Sciatic nerve (tissue), 2 donors: ENCODE data around the gene UBE2D1. TPM values are rescaled to one million over a fixed set of nuclear protein-coding genes. Genes with fewer than 3 reads are reported as not detected.
A peak's percentile ranks its signal among the peaks of the same experiment; 100 is the strongest.

ENCODE experiments used
- ATAC-seq: fragments of 200-7000 bp; cut with Tn5 transposase; one replicate; pipeline ENCODE4 v1.9.1; 2020; ENCODE audit warnings: mild to moderate bottlenecking, moderate library complexity
- DNase-seq: peaks from one replicate; pipeline ENCODE4 v3.0.0-alpha.2; 2020; ENCODE audit warnings: low spot score
- intact Hi-C: fragments of 100-400 bp; cut with DNase I; formaldehyde crosslinking; loops from one replicate; pipeline ENCODE4 v1.14.2; 2022
- total RNA-seq: library from RNA; stranded (reverse); fragmentation: NEBNext Ultra II Directional; extraction: Animal tissue kit (Norgen Biotek cat#: 25700); gene quantifications from one replicate; pipeline ENCODE4 v1.2.1, GENCODE V29; 2021
- donor health status: DM: no; HTN: no; CAD: no.
- donor health status: DM: no; HTN: no; CAD: no.

UBE2D1 gene
- 16.8 TPM for total RNA-seq

DNA sequence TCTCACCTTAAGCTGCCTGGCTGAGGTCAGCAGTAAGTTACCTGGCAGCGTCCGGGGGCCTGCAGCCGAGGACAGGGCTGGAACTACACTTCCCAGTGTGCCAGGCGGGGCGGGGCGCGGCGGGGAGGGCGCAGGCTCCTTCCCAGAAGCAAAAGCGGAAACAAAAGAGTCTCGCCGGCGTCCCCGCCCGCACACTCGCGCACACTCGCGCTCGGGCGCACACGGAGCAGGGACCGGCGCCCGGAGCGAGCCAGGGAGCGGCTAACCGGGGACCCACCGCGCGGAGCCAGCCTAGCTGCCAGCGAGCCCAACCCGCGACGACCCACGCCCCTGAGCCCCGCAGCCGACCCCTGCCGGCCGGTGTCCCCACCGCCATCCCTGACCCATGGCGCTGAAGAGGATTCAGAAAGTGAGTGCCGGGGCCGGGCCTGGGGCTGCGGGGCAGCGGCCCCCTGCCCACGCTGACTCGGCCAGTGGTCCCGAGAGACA, at the start of gene UBE2D1:
UBE2D1 (plus strand) TSS at position 190 of the 489 bp plus-strand sequence; CDS start at position 386, 196 bp downstream.
- DNase-seq (peak; percentile 94), ATAC-seq (peak; percentile 98)

DNA sequence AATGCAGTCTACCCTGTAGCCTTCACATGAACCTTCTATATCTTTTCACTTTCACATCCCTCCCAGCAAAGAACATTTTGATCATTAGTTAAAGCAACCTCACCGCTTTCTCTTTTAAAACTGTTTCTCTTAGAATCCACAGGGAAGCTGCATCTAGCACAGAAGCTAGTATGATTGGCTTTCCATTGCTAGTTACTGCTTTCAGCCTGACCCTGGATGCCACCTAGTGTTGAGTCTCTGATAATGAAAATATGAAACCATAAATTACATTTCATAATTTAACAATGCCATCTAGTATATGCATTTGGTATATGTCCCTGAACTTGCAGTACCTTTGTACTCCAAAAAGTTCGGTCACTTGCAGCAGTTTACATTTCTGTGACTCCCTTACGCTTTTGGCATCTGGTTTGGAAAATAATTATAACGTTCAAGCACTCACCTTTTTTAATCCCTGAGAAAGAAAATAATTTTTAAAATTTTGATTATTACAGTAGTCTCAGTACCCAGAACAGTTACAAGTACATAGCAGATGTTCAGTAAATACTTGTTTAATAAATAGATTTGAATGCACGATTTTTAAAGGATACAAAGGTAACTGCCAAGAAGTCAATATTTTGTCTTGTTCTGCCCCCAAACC, 43.1 kb upstream of the UBE2D1 start:
- intact Hi-C loops = loop anchor here (5.0 kb wide), 1 partner anchor 114 kb away; no protein-coding TSS in a partner anchor
- DNase-seq (no peak), ATAC-seq (peak; percentile 79)

More for the DNA sequence above, at the start of gene UBE2D1:
- intact Hi-C loops = no loop called here

DNA sequence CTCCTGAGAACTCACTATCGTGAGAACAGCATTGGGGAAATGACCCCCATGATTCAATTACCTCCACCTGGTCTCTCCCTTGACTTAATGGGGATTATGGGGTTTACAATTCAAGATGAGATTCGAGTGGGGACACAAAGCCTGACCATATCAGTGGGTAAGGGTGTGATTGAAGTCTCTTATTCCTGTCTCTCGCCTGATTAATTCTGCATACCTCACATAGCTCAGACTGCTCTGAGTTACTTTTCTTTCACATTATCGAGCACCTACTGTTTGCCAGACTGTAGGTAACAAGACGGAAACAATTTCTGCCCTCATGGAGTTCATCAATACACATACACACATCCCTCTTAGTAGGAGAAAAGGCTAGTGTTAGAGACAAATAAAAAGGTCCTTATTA, 40.8 kb upstream of the UBE2D1 start:
- ATAC-seq (no peak), DNase-seq (no peak)
- intact Hi-C loops = loop anchor here (5.0 kb wide), 1 partner anchor 117 kb away; no protein-coding TSS in a partner anchor

DNA sequence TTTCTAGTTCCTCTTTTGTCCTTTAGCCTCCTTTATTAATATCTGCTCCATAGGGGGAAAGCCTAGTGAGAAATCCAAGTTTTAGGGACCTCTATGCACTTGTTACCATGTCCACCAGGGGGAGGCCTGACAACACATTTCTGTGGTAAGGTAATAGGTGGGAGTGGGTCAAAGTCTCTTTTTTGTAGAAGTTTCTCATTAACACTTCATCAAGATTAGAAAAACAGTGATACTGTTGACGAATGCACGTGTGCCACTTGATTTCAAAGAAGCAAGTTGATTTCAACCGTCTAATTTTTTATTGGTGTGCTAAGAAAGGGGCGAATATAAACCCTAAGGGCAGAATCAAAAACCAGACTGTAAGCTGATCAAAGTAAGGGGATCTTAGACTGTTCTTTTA, 35.2 kb upstream of the UBE2D1 start:
- peak; percentile 74 for DNase-seq
- intact Hi-C loops = no loop called here
- ATAC-seq = peak; percentile 66

DNA sequence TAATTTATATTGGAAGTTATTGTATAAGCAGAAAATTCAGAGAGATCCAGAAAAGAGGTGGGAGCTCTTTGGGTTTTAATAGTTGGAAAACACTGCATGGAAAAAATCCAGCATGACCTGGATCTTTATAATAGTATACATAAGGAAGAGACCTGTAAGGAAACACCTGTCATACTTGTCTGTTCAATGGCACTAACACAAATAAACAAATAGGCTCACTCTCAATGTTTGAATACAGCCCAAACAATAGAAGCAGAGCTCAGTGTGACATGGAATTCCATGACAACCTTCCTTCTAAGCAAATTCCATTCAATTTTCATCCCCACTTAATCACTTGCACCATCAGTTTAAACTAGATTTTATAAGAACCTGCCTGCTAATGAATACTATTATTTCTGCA, 34.1 kb upstream of the UBE2D1 start:
- DNase-seq (no peak), ATAC-seq (no peak)
- intact Hi-C loops = no loop called here

DNA sequence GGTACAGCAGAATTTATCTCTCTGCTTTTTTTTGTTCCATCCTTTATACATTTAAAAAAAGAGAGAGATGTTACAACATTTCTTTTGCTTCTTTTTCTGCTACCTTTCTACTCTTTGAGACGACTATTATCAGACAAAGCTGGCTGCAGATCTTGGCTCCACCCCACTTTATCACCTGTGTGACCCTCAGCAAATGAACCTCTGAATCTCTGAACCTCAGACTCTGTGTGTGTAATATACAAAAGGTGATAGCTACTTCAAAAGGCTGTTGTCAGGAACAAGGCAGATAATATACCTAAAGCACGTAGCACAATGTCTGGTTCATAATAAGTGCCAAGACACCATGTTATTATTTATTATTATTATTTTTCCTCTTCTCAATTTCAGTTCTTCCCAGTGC, 32.6 kb upstream of the UBE2D1 start:
- DNase-seq (no peak), ATAC-seq (no peak)
- intact Hi-C loops = no loop called here

DNA sequence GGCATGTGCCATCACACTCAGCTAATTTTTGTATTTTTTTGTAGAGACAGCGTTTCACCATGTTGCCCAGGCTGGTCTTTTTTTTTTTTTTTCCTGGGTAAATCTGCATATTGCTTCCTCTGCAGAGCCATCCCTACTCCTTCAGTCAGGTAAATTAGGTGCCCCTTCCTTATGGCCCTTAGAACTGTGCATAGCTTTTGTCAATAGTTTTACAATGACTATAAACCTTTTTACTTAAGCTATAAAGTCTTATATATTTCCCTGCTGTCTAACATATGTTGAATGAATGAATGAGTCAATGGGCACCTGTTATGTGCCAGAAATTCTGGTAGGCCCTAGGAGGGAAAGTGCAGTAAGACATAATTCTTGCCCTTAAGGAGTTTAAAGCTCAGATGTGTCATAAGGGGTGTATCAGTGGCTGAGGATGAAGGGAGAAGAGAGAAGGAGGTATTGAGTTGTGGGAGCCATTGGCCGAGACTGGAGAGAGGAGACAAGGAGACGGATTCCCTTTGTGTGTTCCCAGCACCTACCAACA, 30.6 kb upstream of the UBE2D1 start:
- intact Hi-C loops = no loop called here
- ATAC-seq (no peak), DNase-seq (no peak)

DNA sequence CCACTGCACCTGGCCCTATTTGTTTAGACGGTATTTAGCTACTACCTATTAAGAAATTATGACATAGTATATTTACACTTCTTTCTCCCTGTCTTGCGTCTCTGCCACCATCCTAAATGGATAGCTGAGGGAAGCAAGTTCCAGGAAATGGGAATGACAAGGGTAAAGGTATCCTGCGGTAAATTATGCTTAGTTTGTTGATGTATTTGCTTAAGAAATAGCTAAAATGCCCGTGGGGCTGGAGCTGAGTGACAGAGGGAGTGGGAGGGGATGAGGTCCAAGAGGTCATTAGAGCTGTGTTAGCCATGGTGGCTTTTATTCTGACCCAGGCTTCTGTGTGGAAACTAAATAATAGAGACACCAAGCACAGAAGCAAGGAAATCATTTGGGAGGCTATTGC, 29.0 kb upstream of the UBE2D1 start:
- intact Hi-C loops = no loop called here
- ATAC-seq (no peak), DNase-seq (no peak)

DNA sequence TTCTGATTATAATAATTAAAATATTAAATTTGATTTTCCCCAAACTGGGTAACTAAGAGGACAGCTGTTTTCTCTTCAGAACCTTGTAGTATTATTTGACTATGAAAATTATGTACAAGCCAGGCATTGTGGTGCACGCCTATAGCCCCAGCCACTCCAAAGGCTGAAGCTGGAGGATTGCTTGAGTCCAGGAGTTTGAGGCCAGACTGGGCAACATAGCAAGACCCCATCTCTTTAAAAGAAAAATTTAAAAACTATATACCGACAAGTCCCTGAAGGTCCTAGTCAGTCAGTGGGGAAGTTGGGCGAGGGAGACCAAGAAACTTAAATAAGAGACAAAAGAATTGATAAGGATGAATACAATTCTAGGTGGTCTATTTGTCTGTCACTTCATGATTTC, 27.1 kb upstream of the UBE2D1 start:
- ATAC-seq (no peak), DNase-seq (no peak)
- intact Hi-C loops = no loop called here

DNA sequence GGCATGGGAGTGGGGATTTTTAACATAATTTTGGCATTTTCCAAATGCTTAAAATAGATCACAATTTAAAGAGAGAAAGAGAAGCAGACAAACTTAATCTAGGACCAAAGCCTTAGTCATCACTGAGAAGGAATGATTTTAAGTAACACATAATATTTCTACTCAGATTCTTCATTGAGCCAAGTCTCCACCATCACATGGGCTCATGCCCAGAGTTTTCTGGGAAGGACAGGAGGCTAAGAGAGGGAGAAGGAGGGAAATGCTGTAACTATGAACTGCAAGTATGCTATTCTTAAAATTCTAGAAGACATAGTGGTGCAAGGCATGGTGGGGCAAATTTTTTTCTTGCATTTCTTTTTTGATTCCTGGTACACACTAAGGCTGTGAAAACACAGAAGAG, 23.8 kb upstream of the UBE2D1 start:
- intact Hi-C loops = no loop called here
- ATAC-seq (no peak), DNase-seq (no peak)

DNA sequence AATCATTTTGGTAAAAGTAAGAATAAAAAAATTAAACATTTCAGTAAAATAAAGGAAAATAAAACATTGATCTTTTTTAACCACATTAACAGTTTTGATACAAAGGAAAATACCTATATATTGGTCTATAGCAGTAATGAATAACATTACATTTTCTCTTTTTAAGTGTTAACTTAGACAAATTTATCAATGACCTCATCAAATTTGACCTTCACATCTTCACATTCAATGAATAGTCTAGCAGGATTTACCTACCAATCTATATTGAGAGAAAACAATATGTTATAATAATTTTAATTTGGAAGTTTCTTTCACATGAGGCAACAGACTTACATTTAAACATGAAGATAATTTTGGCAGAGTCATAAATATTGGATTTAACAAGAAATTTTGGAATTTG, 17.9 kb upstream of the UBE2D1 start:
- DNase-seq (no peak), ATAC-seq (no peak)
- intact Hi-C loops = no loop called here

DNA sequence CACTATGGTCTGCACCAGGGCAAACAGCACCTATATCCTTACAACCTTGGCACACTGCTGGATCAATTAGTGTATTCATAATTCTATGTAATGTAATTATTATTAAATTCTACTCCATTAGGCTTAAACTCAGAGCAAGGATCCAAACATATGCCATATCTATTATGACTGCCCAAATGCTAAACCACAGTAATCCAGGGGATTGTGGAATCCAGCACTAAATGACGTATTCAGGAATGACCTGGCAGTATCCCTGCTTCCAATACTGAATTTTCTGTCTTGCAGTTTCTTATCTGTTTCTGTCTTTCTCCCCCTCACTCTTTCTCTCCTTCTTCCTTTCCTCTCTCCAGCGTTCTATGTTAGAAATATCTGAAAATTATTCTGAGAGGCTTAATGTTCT, 16.5 kb upstream of the UBE2D1 start:
- intact Hi-C loops = no loop called here
- ATAC-seq = no peak
- DNase-seq = no peak

DNA sequence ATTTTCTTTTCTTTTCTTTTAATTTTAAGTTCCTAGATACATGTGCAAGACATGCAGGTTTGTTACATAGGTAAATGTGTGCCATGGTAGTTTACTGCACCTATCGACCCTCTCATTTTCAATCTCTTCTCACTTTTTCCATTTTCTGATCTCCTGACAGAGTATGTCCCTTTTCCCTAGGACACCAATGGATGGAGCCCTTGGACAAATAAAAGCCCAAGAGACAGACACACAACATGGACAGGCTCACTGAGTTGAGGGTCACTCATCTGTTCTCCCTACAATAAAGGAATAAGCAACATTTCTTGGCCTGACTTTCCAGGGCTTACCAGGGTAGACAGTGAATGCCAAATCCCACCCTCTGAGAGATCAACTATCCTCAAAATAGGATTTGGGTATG, 15.2 kb upstream of the UBE2D1 start:
- intact Hi-C loops = no loop called here
- no peak for ATAC-seq
- no peak for DNase-seq

DNA sequence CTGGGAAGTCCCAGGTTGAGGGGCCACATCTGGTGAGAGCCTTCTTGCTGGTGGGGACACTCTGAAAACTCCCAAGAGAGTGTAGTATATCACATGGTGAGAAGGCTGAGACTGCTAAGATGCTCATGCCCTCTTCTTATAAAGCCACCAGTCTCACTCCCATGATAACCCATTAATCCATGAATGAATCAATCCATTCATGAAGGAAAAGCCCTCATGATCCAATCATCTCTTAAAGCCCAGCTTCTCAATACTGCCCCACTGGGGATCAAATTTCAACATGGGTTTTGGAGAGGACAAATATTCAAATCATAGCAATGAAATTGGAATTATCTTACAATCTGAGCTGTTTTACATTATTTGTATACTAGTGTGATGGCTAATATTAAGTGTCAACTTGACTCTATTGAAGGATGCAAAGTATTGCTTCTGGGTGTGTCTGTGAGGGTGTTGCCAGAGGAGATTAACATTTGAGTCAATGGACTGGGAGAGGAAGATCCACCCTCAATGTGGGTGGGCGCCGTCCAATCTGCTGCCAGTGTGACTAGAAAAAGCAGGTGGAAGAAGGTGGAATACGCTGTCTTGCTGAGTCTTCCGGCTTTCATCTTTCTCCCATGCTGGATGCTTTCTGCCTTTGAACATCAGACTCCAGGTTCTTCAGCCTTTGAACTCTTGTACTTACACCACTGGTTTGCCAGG, 14.3 kb upstream of the UBE2D1 start:
- intact Hi-C loops = no loop called here
- no peak for DNase-seq
- no peak for ATAC-seq

DNA sequence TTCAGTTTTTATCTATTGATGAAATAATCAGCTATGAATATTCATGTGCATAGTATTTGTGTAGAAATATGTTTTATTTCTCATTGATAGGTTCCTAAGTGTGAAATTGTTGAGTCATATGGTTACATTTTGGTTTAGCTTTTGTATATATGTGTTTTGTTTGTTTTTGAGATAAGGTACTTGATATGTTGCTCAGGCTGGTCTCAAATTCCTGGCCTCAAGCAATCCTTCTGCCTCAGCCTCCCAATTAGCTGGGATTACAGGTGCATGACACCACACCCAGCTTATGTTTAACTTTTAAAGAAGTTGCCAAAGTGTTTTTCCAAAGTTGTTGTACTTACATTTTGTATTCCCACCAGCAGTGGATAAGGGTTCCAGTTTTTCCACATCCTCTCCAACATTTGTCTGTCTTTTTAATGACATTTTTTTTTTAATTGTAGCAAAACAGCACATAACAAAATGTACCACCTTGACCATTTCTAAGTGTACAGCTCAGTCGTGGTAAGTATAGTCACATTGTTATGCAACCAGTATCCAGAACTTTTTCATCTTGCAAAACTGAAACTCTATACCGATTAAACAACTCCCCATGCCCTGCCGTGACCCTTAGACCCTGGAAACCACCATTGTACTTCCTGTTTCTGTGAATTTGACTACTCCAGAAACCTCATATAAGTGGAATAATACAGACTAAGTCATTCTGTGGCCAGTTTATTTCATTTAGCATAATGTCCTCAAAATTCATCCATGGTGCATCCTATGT, 12.6 kb upstream of the UBE2D1 start:
- ATAC-seq (peak; percentile 13), DNase-seq (no peak)
- intact Hi-C loops = no loop called here

DNA sequence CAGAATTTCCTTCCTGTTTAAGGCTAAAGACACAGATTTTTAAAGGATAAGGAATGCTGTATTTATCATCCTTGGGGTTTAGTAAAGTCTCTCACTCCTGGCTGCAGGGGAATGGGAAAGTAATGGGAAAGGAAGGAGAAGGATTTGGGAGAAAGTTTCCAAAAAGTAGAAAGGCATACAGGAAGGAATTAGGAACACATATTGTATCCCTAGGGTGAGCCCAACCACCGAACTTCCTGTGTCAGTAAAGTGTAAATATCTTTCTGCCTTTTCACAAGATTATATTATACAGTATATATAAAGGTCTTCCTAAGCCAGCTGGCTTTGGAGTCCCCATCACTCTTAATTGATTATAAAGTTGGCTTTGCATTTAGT, 12.0 kb upstream of the UBE2D1 start:
- DNase-seq (no peak), ATAC-seq (no peak)
- intact Hi-C loops = no loop called here

DNA sequence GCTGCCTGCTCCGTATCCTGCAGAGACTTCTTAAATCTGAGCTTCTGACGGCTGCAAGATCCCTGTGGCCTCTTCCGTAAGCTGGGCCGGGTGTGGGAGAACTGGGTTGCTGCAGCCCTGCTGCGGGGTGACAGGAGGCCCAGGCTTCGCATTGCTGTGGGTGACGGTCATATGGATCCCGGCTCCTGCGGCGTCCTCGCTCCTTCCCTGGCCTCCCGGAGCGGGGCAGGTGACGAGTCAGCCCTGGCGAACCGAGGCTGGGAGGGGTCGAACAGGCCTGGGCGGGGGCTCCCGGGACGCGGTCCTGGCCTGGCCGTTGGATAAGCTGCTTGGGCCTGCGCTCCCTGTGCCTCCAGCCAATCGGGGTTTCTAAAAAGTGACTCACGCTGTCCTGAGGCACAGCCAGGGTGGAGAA, 7.8 kb upstream of the UBE2D1 start:
- ATAC-seq (peak; percentile 92), DNase-seq (peak; percentile 61)
- intact Hi-C loops = no loop called here

DNA sequence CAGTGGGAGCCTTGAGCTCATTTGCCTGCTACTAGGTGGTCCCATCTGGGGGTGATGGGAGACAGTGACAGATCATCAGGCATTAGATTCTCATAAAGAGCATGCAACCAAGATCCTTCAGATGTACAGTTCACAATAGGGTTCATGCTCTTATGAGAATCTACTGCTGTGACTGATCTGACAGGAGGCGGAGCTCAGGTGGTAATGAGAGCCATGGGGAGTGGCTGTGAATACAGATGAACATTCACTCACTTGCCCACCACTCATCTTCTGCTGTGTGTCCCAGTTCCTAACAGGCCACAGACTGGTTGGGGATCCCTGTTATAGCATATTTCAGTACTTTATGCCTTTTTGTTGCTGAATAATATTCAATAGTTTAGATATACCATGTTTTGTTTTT, 6.6 kb upstream of the UBE2D1 start:
- intact Hi-C loops = no loop called here
- ATAC-seq = no peak
- DNase-seq = no peak

DNA sequence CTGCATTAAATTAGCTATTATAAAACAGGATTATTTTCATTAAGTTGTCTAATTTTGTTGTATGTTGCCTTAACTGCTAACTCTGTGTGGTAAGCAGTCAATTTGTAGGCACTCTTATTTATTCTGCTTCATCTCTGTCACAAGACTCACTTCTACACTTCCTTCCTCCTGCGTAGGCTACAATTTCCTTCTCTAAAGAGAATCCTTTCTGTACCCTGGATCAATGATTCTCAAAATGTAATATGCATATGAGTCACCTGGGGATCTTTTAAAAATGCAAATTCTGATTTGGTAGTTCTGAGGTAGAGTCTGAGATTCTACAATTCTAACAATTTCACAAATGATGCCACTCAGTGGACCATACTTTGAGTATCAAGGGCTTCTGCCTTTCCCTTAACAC, 4.4 kb upstream of the UBE2D1 start:
- DNase-seq (no peak), ATAC-seq (no peak)
- intact Hi-C loops = no loop called here

DNA sequence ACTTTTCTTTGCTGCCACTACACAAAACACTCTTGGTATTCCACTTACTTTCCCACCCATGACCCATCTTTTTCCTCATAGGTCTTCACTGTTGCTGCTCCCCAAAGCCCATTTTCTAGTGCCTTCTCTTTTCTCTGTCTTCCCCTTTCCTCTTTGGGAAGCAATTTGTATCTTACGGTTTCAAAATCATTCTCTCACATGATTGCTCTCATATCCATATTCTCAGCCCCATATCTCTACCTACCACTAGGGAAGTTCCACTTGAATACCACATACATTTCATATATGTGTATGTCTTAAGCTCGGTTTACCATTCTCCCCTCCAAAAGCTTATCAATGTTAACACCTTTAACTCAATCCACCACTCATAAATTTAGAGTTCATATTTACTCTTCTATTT, 3.2 kb upstream of the UBE2D1 start:
- ATAC-seq = no peak
- DNase-seq = no peak
- intact Hi-C loops = no loop called here
